ACHN (cell line): ENCODE data around the gene EEF1AKMT4.
"Not testable (repeated sequence)": the region's sequence is repeated elsewhere in the genome, so short reads cannot be mapped to it uniquely, and the experiment has no call there.

ENCODE experiments used
- DNase-seq: peaks from one replicate; pipeline ENCODE4 v3.0.0-alpha.2; 2015
- in situ Hi-C: cut with HindIII; loops from 2 replicates; pipeline ENCODE4 v1.10.0; 2017; ENCODE audit warnings: low sequenced_read_pairs, low pct_ligation_motif_present, low pct_unique_long_range_greater_than_20kb

The EEF1AKMT4 gene

DNA sequence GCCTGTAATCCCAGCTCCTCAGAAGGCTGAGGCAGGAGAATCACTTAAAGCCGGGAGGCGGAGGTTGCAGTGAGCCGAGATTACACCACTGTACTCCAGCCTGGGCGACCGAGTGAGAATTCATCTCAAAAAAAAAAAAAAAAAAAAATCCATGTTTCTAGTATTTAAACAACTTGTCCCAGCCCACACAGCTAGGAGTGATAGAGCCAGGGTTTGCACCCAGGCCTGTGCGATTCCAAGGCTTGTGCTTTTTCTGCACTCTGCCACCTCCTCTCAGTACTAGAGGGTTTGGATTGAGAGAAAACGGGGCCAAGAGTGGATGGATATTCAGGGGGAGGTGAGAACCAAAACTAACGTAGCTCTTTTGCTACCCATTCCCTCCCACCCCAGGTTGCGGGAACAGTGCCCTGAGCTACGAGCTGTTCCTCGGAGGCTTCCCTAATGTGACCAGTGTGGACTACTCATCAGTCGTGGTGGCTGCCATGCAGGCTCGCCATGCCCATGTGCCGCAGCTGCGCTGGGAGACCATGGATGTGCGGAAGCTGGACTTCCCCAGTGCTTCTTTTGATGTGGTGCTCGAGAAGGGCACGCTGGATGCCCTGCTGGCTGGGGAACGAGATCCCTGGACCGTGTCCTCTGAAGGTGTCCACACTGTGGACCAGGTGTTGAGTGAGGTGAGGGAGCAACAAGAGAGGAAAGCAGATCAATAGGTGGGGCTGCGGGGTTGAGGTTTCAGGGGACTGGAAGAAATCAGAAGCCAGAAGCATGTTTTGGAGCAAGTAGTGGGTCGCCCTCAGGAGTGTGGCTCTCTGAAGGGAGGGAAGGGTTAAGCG lies 7.8 kb downstream of the EEF1AKMT4 start:
- no peak for DNase-seq
- in situ Hi-C loops: no loop called here

DNA sequence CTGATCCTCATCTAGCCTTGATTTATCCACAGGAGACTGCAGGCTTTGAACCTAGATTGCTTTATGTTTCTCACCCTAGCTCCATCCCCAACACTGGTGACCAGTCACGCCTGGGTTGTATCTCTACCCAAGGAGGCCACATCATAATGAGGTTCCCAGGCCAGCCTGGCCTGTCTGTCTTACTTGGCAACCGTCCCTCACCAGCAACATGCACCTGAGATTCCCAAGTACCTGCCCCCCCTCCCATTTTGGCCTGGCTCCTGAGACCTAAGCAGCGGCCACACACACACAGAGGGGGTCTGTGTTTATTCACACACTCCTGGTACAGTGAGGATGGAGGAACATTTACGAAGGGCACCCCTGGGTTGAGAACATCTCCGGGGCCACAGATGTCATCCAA lies 9.5 kb downstream of the EEF1AKMT4 start:
- no peak for DNase-seq
- in situ Hi-C loops: no loop called here

DNA sequence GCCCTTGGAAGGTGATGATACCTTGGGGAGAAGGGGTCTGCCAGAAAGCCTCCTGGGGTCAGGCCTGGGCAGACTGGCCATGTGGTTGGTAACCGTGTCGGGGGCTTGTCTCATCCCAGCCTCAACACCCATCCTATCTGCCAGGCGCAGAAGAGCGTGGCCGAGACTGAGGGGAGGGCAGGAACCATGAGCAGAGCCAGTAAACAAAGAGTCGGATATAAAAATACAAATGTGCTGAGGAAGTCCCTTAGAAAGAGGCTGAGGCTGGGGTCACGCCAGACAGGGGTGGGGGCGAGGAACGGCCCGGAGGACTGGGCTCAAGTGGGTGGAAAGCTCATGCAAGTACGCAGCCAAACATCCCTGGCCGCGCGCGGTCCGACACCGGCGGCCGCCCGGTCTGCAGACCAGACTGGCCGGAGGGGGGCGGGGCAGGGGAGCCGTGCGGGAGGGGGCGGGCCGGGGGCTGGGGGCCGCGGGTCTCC lies 10.0 kb downstream of the EEF1AKMT4 start:
- in situ Hi-C loops: no loop called here
- no peak for DNase-seq

DNA sequence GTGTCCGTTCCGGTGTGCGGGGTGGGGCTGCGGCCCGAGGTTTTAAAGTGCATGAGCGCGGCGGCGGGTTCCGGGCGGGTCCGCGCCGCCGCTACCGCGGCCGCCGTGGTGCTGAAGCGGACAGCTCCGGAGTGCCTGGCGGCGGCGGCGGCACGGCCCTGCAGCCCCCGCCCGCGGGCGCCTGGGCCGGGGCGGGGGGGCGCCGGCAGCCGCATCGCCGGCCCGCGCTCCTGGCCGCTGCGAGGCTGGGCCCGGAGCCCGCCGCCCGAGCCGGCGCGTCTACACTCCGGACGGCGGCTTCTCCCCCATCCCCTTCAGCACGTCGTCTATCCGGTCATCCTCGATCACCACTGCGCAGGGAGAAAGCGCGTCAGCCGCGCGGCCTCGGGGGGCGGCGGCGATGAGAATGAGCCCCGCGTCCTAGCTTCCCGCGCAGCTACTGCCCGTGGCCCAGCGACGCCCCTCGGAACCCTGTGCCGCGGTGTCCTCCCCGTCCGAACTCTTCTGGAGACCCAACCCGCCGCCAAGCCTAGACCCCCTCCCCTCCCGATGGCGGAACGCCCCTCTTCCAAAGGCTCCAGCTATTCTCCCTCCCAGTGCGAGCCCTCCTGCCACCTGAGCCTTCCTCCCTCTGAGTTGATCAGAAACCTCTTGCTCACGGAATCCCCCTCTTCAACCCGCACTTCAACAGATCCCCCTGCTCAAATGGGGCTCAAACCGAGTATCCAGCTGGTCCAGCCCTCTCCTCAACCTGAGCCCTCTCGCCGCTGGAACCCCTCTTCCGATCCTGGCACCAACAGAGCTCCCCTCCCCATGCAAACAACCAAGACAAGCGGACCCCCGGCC lies 10.6 kb downstream of the EEF1AKMT4 start:
- DNase-seq: peak; percentile 39
- in situ Hi-C loops: no loop called here

DNA sequence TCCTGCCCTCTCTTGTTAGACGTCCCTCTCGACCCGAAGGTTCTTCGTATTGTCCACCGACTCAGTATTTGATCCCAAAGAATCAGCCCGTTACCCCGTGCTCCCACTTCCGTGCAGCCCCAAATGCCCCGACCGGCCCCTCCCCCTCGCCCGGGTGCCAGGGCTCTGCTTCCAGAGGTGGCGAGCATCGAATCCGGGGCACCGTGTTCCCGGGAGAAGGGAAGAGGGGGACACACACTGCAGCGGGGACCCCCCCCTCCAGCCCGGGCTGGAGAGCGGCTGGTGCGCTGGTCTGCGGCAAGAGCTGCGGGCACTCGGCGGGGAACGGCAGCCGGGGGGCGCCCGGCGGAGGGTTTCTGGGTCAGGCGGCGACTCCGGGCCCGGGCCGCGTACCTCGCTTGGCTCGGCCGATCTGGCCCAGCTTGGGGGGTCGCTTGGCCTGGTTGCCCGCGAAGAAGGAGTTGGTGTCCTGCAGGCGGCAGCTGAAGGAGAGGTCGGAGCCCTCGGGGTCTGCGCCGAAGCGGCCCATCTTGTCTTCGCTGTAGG lies 11.3 kb downstream of the EEF1AKMT4 start:
- DNase-seq: no peak
- in situ Hi-C loops: no loop called here

DNA sequence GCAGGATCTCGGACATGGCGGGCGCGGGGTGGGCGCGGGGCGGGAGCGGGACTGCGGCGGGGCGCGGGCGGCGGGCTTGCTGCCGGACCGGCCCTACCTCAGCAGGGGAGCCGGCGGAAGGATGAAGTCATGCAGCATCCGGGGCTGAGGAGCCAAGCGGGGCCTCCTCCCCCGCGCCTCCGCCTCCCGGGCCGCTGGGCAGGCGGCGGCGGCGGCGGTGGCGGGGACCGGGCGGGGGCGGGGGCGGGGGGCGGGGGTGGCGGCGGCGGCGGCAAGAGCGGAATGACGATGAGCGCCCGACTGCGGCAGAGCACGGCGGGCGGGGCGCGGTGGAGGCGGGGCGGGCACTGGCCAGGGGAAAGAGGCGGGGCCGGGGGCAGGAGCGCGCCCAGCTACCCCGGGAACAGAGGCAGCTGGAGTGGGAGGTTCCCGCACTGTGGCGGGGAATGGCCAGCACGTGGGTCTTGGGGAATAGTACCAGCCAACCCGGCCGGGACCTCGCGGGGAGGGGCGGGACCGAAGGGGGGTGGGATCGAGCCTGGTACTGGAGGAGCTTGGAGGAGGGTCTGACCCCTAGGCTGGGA lies 11.9 kb downstream of the EEF1AKMT4 start, which contains the start of gene CAMK2N2:
Gene CAMK2N2, minus strand, starts transcription at position 284 of the 584 bp plus-strand sequence. Its CDS starts 268 bp downstream, at position 16.
- in situ Hi-C loops: no loop called here
- DNase-seq: peak; percentile 67

DNA sequence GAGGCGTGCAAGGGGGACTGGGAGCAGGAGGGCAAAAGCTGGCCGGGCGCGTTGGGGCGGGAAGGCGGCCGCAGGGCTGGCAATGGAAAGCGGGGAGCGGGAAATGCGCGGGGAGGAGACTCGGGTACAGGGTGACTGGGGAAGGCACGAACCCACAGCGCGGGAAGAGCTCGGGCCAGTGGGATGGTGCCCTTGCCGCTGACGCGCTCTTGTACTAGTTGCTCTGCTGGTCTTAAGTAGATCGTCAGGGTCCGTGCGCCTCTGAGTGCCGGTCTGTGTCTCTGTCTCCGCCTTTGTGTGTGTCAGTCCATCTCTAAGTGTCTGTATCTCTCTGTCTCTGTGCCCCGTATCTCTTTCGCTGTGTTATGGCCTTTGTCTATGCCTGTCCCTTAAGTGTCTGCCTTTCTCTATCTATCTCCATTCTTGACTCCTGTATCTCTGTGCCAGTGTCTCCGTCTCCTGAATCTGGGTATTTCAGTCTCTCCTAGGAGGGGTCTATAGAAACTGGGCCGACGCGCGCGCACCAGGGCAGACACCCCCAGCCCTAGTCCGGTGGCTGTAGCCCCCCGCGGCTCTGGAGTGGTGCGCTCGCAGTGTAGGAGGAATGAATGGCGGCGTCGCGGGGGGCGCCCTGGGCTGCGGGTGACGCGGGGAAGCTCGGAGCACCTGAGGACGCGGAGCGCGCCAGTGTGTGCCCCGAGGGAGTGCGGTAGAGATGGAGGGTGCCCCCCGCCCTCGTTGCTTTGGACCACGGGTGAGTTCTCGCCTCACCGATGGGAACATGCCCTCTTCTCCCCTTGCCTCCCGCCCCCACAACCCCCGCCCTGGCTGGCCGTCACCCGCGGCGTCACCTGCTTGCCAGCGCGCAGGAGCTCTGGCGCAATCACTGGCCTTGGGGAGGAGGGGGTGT lies 12.6 kb downstream of the EEF1AKMT4 start:
- in situ Hi-C loops: no loop called here
- DNase-seq: peak; percentile 33

DNA sequence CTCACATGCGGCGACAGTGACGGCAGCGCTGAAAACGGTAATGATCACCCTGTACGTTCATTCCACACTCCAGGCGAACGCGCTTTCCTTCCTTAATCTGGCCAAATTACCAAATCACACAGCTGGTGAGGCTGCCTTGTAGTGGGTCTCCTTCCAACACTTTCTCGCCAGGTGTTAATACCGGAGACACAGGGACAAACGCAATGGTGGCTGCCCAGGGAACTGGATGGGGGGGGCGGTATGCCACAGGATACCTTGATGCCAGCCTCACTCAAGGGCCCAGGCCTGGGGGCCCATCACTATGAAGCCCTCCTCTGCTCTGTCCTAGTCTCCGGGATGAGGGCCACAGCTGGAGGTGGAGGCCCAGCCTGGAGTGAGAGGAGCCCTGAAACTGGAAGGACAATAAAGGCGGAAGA lies 13.3 kb downstream of the EEF1AKMT4 start:
- in situ Hi-C loops: no loop called here
- no peak for DNase-seq

DNA sequence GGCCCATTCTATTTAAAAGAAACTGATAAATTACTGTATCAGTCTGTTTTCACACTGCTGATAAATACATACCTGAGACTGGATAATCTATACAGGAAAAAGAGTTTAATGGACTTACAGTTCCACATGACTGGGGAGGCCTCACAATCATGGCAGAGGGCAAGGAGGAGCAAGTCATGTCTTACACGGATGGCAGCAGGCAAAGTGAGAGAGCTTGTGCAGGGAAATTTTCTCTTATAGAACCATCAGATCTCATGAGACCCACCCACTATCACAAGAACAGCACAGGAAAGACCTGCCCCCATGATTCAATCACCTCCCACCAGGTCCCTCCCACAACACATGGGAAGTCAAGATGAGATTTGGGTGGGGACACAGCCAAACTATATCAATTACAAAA lies 17.8 kb downstream of the EEF1AKMT4 start:
- in situ Hi-C loops, DNase-seq: not testable (repeated sequence)

DNA sequence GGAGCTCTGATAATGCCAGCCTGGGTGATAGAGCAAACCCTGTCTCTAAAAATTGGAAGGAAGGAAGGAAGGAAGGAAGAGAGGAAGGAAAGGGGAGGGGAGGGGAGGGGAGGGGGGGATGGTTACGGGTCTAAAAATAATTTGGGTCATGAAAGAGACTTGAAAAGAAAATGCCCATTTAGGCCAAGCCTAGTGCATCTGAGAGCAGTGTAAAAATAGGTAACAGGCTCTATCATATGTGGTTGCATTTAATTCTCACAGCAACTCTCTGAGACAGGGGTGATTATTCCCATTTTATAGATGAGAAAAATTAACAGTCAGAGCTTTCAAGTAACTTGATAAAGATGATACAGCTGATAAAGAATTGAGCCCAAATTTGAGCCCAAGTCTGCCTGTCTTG lies 22.8 kb downstream of the EEF1AKMT4 start:
- DNase-seq: no peak
- in situ Hi-C loops: no loop called here

DNA sequence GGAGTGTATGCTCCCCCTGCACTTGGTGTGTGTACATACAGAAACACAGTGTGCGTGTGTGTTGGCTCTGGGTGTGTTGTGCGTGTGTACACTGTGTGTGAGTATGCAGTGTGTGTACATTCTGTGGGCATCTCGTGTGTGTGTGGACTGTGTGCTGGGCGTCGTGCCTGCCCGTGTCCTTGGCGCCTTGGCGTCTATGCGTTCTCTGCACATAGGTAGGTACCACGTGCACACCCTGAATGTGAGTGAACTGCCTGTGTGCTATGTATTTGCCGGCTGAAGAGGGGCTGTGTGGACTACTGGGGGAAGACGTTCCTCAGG lies 25.9 kb downstream of the EEF1AKMT4 start:
- in situ Hi-C loops: no loop called here

DNA sequence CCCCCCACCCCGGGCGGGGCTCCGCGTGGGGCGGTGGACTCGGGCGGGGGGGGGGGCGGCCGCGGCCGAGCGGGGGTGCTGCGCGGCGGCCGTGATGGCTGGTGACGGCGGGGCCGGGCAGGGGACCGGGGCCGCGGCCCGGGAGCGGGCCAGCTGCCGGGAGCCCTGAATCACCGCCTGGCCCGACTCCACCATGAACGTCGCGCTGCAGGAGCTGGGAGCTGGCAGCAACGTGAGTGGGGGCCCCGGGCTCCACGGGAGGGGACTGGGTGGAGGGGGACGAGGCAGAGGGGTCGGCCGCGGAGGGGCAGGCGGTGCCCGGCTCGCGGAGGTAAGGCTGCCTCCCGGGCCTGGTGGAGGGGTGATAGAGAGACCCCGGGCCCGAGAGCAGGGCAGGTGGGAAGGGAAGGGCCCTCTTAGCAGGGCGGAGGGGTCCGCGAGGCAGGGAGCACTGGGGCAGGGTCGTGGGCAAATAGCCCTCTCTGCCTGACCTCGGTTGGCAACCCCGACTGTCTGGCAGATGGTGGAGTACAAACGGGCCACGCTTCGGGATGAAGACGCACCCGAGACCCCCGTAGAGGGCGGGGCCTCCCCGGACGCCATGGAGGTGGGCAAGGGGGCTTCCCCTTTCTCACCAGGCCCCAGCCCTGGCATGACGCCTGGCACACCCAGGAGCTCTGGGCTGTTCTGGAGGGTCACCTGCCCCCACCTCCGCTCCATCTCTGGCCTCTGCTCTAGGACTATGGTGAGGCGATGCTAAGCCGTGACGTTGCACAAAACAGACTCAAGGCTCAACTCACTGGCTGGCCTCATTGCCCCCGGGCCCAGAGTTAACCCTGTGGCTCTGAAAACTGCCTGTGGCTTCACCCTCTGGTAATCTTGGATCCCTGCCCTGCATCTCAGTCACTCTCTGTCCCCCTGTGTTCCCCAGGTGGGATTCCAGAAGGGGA lies 26.8 kb downstream of the EEF1AKMT4 start, which contains the start of gene ECE2:
Gene ECE2, plus strand, starts transcription at position 62 of the 950 bp plus-strand sequence. Its CDS starts 132 bp downstream, at position 194.
- in situ Hi-C loops: no loop called here
- no peak for DNase-seq

More for the DNA sequence above, 25.9 kb downstream of the EEF1AKMT4 start:
- DNase-seq: no peak

DNA sequence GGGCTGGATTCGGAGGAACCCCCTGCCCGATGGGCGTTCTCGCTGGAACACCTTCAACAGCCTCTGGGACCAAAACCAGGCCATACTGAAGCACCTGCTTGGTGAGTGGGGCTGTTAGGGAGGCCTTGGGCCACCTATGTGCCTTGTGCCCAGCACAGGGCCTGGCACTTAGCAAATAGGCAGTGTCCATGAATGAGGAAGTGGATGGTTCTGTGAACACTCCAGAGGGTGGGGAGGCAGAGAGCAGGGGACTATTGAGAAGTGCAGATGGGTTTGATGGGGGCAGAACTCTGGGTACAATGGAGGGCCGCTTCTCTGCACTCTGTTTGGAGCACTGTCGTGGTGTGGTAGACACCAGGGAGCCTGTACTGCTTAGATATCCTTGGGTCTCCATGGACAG lies 27.9 kb downstream of the EEF1AKMT4 start:
- no peak for DNase-seq
- in situ Hi-C loops: no loop called here

DNA sequence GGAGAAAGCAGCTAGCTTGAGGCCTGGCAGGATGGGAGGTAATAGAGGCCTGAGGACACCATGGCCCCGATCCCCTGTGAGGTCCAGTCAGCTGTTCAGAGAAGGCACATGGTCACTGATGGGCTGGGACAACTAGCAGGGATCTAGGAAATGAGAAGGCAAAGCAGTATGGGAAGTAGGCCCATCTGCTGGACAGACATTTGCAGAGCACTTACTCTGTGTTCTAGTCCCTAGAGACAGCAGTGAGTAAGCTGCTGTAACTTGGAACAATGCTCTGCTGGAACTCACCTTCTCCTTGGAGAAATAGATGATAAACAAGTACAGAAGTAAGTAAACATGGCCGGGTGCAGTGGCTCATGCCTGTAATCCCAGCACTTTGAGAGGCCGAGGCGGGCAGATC lies 33.5 kb downstream of the EEF1AKMT4 start:
- in situ Hi-C loops: no loop called here
- DNase-seq: no peak

DNA sequence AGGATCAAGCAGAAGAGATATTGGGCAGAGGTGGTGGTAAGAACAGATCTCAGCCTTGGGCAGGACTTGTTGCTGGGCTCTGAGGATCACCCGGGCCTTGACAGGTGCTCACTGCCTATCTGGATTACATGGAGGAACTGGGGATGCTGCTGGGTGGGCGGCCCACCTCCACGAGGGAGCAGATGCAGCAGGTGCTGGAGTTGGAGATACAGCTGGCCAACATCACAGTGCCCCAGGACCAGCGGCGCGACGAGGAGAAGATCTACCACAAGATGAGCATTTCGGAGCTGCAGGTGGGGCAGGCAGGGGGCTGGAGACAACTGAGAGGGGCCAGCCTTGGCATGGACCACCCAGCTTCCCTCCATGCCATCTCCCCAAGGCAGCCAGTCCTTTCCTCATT lies 34.2 kb downstream of the EEF1AKMT4 start:
- no peak for DNase-seq
- in situ Hi-C loops: no loop called here

DNA sequence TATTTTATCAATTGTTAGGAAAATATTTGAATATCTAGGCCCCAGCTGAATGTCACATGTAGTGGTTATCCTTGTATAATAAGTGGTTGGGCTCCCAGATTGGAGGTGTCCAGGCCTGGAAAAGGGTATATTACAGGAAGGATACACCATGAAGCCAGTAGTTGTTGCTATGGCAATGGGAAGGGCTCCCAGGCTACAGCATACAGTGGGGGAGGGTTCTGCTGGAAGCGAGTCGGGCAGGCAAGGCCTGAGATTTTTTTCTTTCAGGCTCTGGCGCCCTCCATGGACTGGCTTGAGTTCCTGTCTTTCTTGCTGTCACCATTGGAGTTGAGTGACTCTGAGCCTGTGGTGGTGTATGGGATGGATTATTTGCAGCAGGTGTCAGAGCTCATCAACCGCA lies 35.2 kb downstream of the EEF1AKMT4 start:
- in situ Hi-C loops: no loop called here
- DNase-seq: peak; percentile 61

DNA sequence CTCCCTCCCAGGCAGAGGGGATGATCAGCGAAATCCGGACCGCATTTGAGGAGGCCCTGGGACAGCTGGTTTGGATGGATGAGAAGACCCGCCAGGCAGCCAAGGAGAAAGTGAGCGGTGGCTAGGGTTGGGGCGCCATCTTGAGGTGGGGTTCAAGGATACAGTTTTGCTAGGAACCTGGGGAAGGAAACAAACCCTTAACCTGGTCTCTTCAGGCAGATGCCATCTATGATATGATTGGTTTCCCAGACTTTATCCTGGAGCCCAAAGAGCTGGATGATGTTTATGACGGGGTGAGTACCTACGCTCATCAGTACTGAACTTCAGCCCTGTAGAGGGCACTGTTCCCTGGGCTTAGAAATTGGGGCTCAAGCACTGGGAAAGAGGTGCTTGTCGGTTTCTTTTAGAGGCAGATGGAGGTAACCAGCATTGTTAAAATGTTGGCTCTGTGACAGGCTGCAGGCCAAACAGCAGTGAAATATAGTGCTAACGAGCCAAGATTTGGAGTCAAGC lies 40.0 kb downstream of the EEF1AKMT4 start:
- in situ Hi-C loops: no loop called here
- DNase-seq: peak; percentile 53
